ENCODE results near the gene HACL1.
"Not testable (repeated sequence)": the region's sequence is repeated elsewhere in the genome, so short reads cannot be mapped to it uniquely, and the experiment has no call there.

HACL1 gene

DNA sequence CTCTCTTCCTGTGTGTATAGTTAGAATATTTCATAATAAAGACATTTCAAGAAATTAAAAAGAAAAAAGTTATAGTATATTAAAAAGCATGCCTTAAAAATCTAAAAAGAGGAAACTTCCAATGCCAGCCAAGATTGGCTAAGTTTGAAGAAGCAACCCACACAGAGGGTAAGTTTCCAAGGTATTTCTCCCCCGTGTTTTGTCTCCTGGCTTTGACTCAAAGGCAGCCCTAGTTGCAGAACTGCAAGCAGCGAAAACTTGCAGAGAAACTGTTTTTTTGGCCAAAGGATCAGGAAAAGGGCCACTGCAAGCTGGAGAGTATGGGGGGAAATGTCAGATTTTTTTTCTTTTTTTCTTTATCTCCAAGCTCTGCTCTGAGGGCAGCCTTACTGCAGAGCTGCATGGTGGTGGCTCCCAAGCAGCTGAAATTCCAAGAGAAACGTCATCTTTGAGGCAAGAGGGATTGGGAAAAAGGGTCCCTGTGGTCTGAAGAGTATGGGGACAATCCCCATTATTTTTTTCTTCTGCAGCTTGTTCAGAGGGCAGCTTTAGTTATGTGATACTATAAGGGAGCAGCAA lies 23.0 kb downstream of the HACL1 start:
- DNase-seq: no peak

DNA sequence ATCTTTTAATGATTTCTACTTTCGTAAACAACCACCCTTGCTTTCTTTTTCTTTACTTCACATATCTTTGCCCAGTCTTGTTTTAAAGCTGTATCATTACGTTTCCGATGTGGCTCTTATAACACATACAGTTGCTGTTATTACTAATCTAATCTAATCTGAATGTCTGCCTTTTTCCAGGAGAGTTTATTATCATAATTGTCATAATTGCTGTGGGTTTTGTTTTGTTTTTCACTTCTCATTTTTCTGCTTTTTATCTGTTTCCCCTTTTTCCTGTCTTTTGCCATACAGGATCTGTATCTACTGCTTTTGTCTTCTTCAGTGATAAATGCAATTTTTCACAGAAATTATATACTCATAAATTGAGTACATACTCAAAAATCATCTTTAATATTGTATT lies 24.9 kb downstream of the HACL1 start:
- DNase-seq: no peak

DNA sequence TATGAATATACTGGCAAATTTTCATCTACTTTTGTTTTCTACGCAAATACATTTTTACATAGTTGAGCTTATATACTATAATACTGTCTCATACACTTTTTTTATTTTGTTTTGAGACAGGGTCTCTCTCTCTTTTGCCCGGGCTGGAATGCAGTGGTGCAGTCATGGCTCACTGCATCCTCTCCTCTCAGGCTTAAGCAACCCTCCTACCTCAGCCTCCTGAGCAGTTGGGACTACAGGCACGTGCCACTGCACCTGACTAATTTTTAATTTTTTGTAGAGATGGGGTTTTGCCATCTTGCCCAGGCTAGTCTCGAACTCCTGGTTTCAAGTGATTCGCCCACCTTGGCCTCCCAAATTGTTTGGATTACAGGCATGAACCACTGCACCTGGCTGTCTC lies 25.9 kb downstream of the HACL1 start:
- DNase-seq: no peak

DNA sequence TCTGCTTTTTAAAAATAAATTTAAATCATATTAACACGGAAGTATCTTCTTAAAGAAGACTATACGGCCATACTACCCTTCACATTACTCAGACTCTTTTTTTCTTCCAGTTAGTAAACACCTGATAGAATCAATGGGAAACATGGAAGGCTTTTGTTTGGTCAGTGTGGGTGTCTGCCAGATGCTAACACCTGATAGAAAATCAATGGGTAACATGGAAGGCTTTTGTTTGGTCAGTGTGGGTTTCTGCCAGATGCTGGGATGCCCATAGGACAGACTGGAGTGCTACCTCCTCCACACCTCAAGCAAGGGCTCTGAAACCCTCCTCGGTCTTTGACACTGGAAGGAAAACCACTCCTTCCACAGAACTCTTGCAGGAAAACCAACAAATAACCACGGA lies 29.2 kb downstream of the HACL1 start:
- no peak for DNase-seq

DNA sequence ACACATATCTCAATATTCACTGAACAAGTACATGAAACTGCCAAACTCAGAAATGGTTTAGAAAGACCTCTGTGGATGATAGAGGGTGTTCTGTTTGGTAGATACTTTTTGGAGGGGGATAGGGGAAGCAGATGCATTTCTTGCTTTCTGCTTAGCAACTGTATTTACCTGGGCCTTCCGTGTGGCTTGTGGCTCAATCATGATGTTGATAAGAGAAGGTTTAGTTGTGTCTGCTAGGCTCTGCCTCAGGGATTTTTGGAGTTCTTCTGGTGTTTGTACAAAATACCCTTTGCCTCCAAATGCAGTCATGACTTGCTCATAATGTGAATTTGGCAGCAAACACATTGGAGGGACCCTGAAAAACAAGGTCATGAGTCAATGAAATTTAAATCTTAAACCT lies 38.2 kb downstream of the HACL1 start:
- no peak for DNase-seq

DNA sequence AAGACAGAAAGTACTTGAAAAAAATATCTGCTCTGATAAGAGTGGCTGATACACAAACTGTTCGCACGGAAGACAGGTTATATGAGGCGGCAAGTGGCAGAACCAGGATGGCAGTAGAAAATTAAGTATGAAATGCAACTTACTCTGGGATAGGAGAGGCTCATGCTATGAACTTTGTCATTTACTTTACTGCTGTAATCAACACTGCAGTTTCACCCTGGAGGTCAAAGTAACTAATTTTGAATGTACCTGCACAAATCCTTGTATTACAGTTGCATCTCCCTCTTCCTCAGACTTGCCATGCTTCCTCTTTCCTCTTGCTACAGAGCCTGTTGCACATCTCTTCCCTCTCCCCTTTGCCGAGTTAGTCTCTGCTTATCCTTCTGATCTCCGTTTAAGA lies 38.8 kb downstream of the HACL1 start:
- no peak for DNase-seq

DNA sequence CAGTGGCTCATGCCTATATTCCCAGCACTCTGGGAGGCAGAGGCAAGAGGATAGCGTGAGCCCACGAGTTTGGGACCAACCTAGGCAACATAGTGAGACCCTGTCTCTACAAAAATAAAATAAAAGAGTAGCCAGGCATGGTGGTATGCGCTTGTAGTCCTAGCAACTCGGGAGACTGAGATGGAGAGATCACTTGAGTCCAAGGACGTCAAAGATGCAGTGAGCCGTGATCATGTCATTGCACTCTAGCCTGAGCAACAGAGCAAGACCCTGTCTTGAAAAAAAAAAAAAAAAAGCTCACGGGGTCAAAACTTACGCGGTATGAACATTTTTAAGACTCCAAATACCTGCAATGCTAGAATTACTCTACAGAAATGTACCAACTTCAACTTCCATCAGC lies 42.8 kb downstream of the HACL1 start:
- DNase-seq: no peak

DNA sequence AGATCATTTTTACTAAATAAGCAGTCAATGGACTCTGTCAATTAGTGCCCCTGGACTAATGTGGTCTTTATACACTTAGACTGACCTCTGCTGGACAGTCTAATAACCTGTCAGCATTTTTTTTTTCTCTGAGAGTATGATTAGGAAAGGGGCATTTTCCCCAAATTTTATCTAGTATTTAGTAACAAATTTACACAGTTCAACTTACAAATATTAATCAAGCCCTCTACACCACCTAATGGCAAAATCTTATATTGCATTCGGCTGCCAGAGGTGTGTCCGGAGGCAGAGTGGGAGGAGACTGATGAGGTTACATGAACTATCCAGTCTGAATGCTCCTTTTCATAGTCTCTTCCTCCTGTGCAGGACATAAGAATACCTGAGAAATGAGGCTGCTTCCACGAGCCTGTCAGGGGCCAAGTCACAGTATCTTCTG lies 43.8 kb downstream of the HACL1 start:
- peak in 2 of 4 experiments; percentile 3 to 8 for DNase-seq

DNA sequence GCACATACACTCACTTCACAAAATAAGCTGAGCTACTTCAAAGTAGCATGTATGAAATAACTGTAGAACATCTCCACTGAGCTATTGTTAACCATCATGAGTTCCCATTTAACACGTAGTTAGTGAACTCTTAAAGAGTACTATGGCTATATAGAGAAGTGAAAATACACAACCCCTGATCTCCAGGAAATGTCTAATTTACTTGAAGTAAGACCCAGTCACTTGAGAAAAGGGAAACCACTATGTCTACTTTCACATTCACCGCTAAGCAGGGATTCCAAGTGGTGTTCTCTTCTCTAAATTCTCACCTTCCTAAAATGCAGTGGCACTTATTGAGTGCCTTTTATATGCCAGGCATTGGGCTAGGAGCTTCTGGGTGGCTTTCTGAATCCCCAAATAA lies 44.9 kb downstream of the HACL1 start:
- no peak for DNase-seq

DNA sequence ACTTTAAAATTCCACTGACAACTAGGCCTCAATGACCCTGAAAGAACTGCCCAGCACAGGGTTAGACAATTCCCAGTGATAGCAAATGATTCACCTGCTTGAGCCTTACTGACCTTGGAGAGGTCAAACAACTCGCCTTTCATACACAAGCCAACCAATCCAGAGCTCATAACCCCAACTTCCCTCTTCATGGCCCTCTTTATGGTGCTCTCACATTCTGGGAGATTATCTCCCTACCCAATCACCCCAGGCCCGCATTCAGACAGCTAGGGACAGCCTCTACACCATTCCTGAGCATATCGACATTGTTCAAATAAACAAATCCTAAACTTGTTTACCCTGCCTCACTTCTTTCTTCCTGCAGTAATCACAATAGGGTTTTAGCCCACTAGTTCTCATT lies 47.6 kb downstream of the HACL1 start:
- DNase-seq: no peak

DNA sequence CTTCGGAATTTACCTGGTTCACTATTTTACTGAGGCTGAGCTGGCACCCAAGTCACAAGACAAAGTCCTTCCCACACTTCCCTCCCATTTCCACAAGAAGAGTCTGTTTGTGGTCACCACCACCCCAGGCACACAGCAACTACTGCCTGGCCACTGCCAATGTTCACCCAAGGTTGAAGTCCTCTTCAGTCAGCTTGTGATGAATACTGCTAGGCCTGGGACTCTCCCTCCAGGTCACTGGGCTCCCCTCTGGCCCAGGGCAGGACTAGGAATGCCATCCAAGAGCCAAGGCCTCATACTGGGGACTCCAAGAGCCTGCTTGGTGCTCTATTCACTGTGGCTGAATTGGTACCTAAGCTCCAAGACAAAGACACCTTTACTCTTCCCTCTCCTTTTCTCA lies 49.5 kb downstream of the HACL1 start:
- no peak for DNase-seq

DNA sequence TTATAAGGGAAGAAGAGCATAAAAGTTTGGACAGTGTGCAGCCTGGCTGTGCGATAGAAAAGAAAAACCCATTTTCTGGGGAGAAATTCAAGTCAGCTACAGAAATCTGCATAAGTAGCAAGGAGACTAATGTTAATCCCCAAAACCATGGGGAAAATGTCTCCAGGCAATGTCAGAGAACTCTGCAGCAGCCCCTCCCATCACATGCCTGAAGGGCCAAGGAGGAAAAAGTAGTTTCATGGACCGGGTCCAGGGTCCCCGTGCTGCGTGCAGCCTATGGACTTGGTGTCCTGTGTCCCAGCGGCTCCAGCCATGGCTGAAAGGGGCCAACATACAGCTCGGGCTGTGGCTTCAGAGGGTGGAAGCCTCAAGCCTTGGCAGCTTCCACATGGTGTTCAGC lies 51.5 kb downstream of the HACL1 start:
- DNase-seq: no peak

DNA sequence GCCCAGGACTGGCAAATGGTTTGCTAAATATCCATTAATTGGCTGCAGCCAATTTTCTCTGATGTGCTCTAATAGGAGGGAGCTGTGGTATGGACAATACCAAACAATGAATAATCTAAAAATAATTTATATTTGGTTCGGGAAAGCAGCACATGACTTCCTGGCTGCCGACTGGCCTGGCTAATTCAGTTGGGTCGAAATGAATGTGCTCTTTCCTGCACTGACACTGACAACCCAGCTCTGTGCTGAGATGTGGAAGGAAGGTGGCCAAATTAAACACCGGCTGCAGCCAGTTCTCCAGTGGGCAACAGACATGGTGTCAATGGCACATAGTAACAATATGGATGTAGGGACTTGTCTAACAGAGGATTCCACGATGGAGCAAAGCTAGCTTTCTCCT lies 58.8 kb downstream of the HACL1 start:
- DNase-seq: no peak

DNA sequence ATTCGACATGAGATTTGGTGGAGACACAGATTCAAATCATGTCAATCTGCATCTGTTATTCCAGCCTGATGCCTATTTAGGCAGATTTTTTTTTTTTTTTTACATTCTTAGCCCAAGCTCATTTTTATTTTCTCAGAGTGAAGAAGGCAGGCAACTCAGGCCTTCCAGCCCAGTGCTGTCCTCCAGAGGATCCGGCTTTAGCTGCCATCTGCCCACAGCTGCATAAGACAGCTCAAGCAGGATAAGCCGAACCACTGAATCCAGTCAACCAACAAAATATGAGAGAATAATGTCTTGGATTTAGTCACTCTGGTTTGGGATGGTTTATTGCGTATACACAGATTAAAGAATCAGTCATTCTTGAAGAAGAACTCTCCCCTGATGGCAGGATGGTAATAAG lies 60.0 kb downstream of the HACL1 start:
- no peak for DNase-seq

DNA sequence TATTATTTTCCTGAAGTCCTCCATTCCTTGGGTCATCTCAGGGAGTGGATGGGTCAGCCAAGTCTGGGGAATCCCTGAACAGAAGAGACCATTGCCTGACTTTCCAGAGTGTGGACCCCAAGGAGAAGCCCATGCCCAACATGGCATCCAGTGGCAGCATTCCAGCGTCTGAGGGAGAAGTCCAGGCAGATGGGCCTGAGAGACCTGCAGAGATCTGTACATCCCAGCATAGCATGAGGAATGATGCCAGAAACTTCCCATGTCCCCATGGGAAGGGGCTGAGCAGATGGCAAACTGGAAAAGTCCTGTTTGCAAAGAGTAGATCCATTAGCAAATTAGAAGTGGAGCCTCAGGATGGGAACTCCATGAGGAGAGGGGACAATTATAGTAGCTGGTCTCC lies 62.3 kb downstream of the HACL1 start:
- DNase-seq: no peak

DNA sequence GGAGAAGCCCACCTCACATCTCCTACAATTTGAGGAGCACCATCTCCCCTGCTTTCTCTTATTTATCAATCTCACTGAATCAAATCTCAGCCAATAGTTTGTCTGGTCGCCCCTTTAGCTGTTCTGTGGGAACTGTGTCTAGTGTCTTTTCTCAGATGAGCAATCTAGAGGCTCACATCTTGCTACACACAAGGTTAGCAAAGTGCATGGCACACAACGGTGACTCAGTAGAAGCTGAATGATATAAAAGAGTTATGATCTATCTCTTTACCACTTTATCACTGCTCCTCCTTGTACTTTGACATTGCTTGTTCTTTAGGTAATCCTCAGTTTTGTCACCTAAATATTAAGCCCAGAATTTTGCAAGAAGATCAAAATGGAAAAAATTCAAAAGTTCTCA lies 63.0 kb downstream of the HACL1 start:
- DNase-seq: no peak

DNA sequence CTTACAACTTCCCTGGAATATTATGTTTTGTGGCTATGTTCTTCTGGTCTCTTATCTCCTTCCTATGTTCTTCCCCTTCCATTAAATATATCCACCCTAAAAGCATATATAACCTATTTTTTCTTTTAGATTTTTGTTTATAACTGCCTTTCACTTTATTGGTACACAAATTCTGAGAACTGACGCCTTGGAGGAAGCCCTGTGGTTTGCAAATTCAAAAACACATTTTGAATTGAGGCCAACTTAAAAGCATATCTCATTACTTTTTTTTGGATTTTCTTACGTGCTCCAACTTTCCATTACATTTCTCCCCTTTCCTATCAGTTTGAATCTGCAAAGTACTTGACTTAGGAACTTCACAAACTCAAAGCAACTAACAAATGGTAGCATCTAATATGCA lies 64.5 kb downstream of the HACL1 start:
- DNase-seq: no peak

DNA sequence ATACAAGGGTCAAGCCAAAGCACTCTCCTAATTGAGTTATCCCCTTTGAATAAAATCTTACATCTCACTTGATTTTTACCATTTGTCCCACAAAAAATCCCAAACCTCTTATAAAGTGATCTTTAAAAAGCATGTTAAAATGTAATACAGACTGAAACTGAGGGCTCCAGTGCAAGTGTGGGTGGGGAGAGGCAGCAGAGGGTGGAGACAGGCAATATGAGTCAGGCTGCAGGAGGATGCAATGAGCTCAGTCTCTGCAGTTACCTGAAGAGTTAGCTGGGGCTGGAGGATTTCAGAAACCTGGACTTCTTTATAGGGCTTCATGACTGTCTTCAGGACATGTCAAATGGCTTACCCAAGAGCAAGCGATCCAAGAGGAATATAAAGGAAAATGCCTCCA lies 65.6 kb downstream of the HACL1 start:
- DNase-seq: peak in 1 of 4 experiments; percentile 2

DNA sequence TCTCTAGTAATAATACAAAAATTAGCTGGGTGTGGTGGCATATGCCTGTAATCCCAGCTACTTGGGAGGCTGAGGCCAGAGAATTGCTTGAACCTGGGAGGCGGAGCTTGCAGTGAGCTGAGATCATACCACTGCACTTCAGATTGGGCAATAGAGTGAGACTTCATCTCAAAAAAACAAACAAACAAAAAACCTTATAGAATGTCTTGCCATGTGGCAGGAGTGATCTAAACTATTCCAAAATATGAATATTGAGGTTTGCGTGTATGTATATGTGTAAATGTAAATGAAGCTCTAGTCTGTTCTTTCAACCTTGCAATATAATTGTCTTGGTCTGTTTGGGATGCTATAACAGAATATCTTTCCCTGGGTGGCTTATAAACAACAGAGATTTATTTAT lies 68.8 kb downstream of the HACL1 start:
- DNase-seq: not testable (repeated sequence)

DNA sequence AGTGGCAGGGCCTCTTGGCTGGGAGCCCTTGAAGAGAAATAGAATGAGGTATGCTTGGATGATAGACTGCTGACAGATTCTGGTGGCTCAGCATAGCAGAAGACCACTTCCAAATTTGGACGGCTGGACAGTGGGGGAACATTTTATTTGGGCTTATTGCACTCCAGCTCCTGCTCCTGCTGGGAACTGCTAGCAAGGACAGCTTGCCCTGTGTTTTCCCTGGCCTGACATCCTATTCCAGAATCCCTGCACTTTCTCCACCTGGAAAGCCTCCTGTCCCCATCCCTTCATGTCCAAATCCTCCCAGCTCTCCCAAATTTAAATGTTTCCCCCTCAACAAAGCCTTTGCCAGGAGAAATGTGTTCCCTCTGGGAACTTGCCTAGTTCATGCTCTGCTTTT lies 70.0 kb downstream of the HACL1 start:
- no peak for DNase-seq

DNA sequence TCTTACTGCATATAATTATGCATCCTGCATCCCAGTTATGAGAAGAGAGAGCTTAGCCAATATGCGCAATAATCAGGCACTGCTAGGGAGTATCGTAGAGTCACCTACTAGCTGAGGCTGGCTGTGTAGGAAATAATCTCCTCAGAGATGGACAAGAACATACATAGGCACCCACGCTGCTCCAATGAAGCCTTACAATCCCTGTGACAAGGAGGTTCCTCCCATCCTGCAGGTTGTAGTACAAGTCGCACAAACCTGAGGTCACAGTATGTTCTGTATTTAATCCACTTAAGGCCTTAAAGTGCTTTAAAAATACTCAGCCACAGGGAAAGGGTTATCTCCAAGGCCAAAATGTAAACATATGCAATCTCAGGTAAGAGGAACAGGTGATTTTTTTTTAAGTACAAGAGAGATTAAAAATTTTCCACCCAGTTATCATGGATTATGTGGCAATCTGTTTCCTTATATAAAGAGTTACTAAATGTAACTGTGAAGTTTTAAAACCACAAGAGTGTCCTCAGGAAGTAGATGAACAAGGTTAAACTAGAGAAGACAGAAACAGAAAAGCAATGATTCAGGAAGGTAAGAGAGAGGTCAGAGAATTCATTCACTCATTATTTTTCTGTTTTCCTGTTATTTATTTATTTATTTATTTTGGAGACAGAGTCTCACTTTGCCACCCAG lies 72.4 kb downstream of the HACL1 start:
- DNase-seq: no peak

DNA sequence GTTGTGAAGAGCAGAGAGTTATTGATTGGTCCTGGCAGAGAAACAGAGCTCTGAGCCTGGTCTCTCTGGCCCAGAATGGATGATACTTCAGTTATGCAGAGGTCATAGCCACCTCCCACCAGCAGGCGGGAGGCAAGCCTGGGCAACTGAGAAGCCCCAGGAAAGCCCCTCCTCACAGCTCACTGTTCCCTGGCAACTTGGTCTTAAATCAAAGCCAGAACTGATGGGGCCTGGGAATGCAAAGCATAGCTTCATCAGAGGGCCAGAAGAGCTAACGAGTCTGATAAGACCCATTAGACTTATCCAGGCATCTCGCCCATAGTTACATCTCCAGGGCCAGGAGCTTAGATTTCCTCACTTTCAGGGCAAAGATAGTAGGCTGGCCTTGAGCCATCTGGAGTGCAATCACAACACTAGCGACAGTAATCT lies 74.3 kb downstream of the HACL1 start:
- no peak for DNase-seq

DNA sequence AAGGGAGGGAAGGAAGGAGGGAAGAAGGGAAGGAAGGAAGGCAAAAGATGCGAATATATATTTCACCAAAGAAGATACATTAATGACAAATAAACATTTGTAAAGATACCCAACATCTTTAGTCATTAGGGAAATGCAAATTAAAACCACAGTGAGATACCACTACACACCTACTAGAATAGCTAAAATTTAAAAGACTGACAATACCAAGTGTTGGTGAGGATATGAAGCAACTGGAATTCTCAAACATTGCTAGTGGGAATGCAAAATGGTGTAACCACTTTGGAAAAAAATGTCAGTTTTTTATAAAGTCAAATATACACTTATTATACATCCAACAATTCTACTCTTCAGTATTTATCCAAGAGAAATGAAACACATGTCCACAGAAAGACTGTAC lies 75.6 kb downstream of the HACL1 start:
- DNase-seq: no peak

DNA sequence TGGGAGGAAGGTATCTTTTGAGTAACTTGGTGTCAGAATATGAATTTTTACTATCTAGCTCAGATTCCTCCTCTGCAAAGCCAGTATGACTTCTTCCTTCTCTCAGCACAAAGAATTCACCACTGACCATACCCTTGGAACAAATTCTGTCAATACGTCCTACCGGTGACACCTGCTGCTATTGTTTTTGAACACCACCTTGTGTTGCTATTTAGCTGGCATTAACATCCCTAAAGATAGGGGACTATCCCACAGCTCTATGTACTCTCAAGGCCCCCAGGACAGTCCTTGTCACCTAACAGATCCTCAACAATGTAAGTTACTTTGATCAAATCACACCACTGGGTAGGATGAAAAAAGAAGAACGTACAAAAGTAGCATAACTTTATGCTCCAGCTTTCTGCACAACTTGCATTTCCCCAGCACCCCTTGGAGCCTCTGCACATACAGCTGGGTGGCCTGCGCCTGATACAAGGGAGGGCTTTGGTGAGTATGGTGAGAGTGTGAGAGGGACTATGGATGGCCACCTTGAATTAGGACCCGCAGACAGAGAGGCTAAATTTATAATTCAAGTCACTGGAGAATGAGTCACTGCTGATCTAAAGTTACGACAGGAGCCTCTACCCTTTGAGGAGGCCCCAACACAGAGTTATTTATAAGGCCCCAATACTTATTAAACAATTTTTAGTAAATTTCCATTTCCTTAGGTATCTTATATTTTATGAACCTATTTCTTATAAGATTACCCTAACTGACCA lies 77.5 kb downstream of the HACL1 start:
- no peak for DNase-seq
